GM23338 (cell line): ENCODE data around the gene ANKFN1.

ENCODE experiments used
- CREB1 ChIP-seq: fragments of 250-450 bp; sonication (Bioruptor Pico); IDR thresholded peaks from 2 replicates; pipeline ENCODE4 v1.5.0; 2020; ENCODE audit warnings: low read depth, mild to moderate bottlenecking, moderate library complexity
- EZH2 ChIP-seq: fragments of 200-600 bp; sonication (generic); IDR thresholded peaks from one replicate; pipeline ENCODE4 v1.8.0; 2017; ENCODE audit warnings: antibody characterized with exemption, mild to moderate bottlenecking, low read depth; ENCODE audit not compliant: unreplicated experiment
- EZH2phosphoT487 ChIP-seq: fragments of 200-600 bp; sonication (generic); IDR thresholded peaks from one replicate; pipeline ENCODE4 v1.8.1; 2018; ENCODE audit warnings: antibody characterized with exemption; ENCODE audit not compliant: unreplicated experiment
- JUNB ChIP-seq: IDR thresholded peaks from one replicate; pipeline ENCODE4 v1.6.1; 2016; ENCODE audit warnings: antibody characterized with exemption; ENCODE audit not compliant: unreplicated experiment
- NANOG ChIP-seq: IDR thresholded peaks from 2 replicates; pipeline ENCODE4 v1.6.1; 2016; ENCODE audit warnings: antibody characterized with exemption, borderline replicate concordance
- POLR2AphosphoS5 ChIP-seq: IDR thresholded peaks from 2 replicates; pipeline ENCODE4 v1.6.1; 2016; ENCODE audit warnings: antibody characterized with exemption, low read depth
- REST ChIP-seq: IDR thresholded peaks from one replicate; pipeline ENCODE4 v1.6.1; 2018; ENCODE audit warnings: antibody characterized with exemption; ENCODE audit not compliant: unreplicated experiment
- STAT1 ChIP-seq: IDR thresholded peaks from one replicate; pipeline ENCODE4 v1.6.1; 2016; ENCODE audit warnings: antibody characterized with exemption; ENCODE audit not compliant: unreplicated experiment
- ZNF331 ChIP-seq: fragments of 250-450 bp; sonication (Bioruptor Pico); IDR thresholded peaks from 2 replicates; pipeline ENCODE4 v1.5.0; 2020; ENCODE audit warnings: low read depth, mild to moderate bottlenecking, moderate library complexity
- TF ChIP-seq, protein P1 (sequence below), 2 experiments: fragments of 200-600 bp in 1 of 2; sonication (generic) in 1 of 2; conservative IDR thresholded peaks; 2 replicates each; pipeline versions ENCODE4 v1.5.1 to v1.6.1; 2016 to 2017; ENCODE audit warnings: antibody characterized with exemption in 2 of 2, low read depth in 2 of 2, mild to moderate bottlenecking in 2 of 2, moderate library complexity in 1 of 2
- TF ChIP-seq, protein P2 (sequence below): IDR thresholded peaks from 2 replicates; pipeline ENCODE4 v1.6.1; 2016; ENCODE audit warnings: antibody characterized with exemption
- TF ChIP-seq, protein P3 (sequence below): fragments of 250-450 bp; sonication (Bioruptor Pico); IDR thresholded peaks from 2 replicates; pipeline ENCODE4 v1.5.0; 2020; ENCODE audit warnings: mild to moderate bottlenecking, moderate library complexity

DNA sequence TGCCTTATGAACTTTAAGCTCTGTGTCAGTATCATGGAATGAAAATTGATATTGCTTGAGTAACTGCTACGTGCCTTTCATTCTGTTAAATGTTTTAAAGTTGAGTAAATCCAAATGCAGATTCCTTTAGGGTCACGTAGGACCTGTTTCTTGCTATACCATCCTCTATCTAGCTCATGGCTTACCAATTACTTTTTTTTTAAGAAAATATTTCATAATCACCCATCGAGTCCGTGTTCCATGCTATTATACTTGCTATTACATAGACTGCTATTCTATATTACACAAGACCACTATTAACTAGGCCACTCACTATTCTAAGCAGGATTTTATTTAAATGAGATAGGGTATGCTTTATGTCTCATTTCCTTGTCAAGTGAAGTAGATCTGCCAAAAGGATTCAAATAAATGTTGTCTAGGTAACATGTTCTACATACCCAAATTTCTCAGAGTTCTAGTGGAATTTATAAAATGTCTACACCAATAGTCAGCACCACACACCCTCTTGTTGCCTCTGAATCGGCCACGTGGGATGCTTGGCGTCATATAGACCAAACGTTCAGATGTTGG, 11.9 kb downstream of the ANKFN1 start:
- TF ChIP-seq JUNB = no peak
- TF ChIP-seq, protein P1, sequence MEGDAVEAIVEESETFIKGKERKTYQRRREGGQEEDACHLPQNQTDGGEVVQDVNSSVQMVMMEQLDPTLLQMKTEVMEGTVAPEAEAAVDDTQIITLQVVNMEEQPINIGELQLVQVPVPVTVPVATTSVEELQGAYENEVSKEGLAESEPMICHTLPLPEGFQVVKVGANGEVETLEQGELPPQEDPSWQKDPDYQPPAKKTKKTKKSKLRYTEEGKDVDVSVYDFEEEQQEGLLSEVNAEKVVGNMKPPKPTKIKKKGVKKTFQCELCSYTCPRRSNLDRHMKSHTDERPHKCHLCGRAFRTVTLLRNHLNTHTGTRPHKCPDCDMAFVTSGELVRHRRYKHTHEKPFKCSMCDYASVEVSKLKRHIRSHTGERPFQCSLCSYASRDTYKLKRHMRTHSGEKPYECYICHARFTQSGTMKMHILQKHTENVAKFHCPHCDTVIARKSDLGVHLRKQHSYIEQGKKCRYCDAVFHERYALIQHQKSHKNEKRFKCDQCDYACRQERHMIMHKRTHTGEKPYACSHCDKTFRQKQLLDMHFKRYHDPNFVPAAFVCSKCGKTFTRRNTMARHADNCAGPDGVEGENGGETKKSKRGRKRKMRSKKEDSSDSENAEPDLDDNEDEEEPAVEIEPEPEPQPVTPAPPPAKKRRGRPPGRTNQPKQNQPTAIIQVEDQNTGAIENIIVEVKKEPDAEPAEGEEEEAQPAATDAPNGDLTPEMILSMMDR (conservative IDR thresholded peaks at IDR 0.05; ENCODE audit: low read depth in 2 of 2) = no peak
- TF ChIP-seq EZH2 = no peak
- TF ChIP-seq REST = no peak
- TF ChIP-seq STAT1 = no peak
- no peak for TF ChIP-seq POLR2AphosphoS5
- no peak for TF ChIP-seq ZNF331 (CRISPR knock-in tag)
- no peak for TF ChIP-seq NANOG
- TF ChIP-seq, protein P2, sequence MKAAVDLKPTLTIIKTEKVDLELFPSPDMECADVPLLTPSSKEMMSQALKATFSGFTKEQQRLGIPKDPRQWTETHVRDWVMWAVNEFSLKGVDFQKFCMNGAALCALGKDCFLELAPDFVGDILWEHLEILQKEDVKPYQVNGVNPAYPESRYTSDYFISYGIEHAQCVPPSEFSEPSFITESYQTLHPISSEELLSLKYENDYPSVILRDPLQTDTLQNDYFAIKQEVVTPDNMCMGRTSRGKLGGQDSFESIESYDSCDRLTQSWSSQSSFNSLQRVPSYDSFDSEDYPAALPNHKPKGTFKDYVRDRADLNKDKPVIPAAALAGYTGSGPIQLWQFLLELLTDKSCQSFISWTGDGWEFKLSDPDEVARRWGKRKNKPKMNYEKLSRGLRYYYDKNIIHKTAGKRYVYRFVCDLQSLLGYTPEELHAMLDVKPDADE = no peak
- TF ChIP-seq, protein P3, sequence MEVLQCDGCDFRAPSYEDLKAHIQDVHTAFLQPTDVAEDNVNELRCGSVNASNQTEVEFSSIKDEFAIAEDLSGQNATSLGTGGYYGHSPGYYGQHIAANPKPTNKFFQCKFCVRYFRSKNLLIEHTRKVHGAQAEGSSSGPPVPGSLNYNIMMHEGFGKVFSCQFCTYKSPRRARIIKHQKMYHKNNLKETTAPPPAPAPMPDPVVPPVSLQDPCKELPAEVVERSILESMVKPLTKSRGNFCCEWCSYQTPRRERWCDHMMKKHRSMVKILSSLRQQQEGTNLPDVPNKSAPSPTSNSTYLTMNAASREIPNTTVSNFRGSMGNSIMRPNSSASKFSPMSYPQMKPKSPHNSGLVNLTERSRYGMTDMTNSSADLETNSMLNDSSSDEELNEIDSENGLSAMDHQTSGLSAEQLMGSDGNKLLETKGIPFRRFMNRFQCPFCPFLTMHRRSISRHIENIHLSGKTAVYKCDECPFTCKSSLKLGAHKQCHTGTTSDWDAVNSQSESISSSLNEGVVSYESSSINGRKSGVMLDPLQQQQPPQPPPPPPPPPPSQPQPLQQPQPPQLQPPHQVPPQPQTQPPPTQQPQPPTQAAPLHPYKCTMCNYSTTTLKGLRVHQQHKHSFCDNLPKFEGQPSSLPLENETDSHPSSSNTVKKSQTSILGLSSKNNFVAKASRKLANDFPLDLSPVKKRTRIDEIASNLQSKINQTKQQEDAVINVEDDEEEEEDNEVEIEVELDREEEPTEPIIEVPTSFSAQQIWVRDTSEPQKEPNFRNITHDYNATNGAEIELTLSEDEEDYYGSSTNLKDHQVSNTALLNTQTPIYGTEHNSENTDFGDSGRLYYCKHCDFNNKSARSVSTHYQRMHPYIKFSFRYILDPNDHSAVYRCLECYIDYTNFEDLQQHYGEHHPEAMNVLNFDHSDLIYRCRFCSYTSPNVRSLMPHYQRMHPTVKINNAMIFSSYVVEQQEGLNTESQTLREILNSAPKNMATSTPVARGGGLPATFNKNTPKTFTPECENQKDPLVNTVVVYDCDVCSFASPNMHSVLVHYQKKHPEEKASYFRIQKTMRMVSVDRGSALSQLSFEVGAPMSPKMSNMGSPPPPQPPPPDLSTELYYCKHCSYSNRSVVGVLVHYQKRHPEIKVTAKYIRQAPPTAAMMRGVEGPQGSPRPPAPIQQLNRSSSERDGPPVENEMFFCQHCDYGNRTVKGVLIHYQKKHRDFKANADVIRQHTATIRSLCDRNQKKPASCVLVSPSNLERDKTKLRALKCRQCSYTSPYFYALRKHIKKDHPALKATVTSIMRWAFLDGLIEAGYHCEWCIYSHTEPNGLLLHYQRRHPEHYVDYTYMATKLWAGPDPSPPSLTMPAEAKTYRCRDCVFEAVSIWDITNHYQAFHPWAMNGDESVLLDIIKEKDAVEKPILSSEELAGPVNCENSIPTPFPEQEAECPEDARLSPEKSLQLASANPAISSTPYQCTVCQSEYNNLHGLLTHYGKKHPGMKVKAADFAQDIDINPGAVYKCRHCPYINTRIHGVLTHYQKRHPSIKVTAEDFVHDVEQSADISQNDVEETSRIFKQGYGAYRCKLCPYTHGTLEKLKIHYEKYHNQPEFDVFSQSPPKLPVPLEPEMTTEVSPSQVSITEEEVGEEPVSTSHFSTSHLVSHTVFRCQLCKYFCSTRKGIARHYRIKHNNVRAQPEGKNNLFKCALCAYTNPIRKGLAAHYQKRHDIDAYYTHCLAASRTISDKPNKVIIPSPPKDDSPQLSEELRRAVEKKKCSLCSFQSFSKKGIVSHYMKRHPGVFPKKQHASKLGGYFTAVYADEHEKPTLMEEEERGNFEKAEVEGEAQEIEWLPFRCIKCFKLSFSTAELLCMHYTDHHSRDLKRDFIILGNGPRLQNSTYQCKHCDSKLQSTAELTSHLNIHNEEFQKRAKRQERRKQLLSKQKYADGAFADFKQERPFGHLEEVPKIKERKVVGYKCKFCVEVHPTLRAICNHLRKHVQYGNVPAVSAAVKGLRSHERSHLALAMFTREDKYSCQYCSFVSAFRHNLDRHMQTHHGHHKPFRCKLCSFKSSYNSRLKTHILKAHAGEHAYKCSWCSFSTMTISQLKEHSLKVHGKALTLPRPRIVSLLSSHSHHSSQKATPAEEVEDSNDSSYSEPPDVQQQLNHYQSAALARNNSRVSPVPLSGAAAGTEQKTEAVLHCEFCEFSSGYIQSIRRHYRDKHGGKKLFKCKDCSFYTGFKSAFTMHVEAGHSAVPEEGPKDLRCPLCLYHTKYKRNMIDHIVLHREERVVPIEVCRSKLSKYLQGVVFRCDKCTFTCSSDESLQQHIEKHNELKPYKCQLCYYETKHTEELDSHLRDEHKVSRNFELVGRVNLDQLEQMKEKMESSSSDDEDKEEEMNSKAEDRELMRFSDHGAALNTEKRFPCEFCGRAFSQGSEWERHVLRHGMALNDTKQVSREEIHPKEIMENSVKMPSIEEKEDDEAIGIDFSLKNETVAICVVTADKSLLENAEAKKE (CRISPR knock-in tag) = no peak
- no peak for TF ChIP-seq CREB1 (CRISPR knock-in tag)
- no peak for TF ChIP-seq EZH2phosphoT487
